CD4-positive, alpha-beta memory T cell (primary cell): ENCODE results near the gene RPGRIP1. TPM values are rescaled to one million over a fixed set of nuclear protein-coding genes. Genes with fewer than 3 reads are reported as not detected.

Experiments
- CTCF ChIA-PET: fragments of 350-600 bp; sonication (Branson Sonifier 250); formaldehyde crosslinking; loops from one replicate; lab custom pipeline; 2021; ENCODE audit warnings: inconsistent platforms; ENCODE audit not compliant: partially characterized antibody; lab: Charles Lee
- POLR2A ChIA-PET: fragments of 350-600 bp; sonication (Branson Sonifier 250); formaldehyde crosslinking; loops from one replicate; lab custom pipeline; 2021; ENCODE audit not compliant: partially characterized antibody; lab: Charles Lee
- DNase-seq, 5 donors: peaks; one replicate each; pipeline versions ENCODE4 v3.0.0 to v3.0.0-alpha.2; 2020 to 2022; ENCODE audit warnings: mixed read lengths in 1 of 5
- H3K27ac ChIP-seq: one replicate; pipeline ENCODE4 v1.7.0; 2013; ENCODE audit warnings: low read depth, low read length
- H3K27me3 ChIP-seq: 2 replicates; pipeline ENCODE4 v1.7.0; 2013; ENCODE audit warnings: mild to moderate bottlenecking, low read length, moderate library complexity; ENCODE audit not compliant: insufficient read depth
- H3K36me3 ChIP-seq: 2 replicates; pipeline ENCODE4 v1.7.0; 2013; ENCODE audit warnings: mild to moderate bottlenecking, low read length, moderate library complexity; ENCODE audit not compliant: insufficient read depth
- H3K4me1 ChIP-seq: 2 replicates; pipeline ENCODE4 v1.7.0; 2013; ENCODE audit warnings: mild to moderate bottlenecking, low read length, moderate library complexity; ENCODE audit not compliant: insufficient read depth
- H3K4me3 ChIP-seq, 2 donors: one replicate each; pipeline ENCODE4 v1.7.0; 2013; ENCODE audit warnings: low read length in 2 of 2, mild to moderate bottlenecking in 1 of 2
- H3K9me3 ChIP-seq, 2 donors: one replicate each; pipeline ENCODE4 v1.7.0; 2013; ENCODE audit warnings: low read length in 2 of 2, control low read depth in 1 of 2; ENCODE audit not compliant: control insufficient read depth in 1 of 2
- H3K27ac Mint-ChIP-seq, 7 donors: one replicate each; pipeline ENCODE4 v1.8.0; 2020 to 2021; ENCODE audit warnings: mixed read lengths in 7 of 7, mild to moderate bottlenecking in 6 of 7, inconsistent platforms in 3 of 7, moderate library complexity in 3 of 7
- H3K27me3 Mint-ChIP-seq, 2 donors: one replicate each; pipeline ENCODE4 v1.8.0; 2020 to 2021; ENCODE audit warnings: mixed read lengths in 2 of 2
- H3K36me3 Mint-ChIP-seq, 2 donors: one replicate each; pipeline ENCODE4 v1.8.0; 2020 to 2021; ENCODE audit warnings: mixed read lengths in 2 of 2, inconsistent platforms in 1 of 2, mild to moderate bottlenecking in 1 of 2
- H3K4me1 Mint-ChIP-seq, 4 donors: one replicate each; pipeline ENCODE4 v1.8.0; 2020 to 2021; ENCODE audit warnings: mixed read lengths in 4 of 4, mild to moderate bottlenecking in 1 of 4
- H3K4me3 Mint-ChIP-seq, 8 donors: one replicate each; pipeline ENCODE4 v1.8.0; 2020 to 2021; ENCODE audit warnings: mixed read lengths in 8 of 8, mild to moderate bottlenecking in 7 of 8, moderate library complexity in 6 of 8, inconsistent platforms in 3 of 8
- H3K9me3 Mint-ChIP-seq, 8 donors: one replicate each; pipeline ENCODE4 v1.8.0; 2020 to 2021; ENCODE audit warnings: mixed read lengths in 8 of 8, mild to moderate bottlenecking in 5 of 8, inconsistent platforms in 3 of 8, moderate library complexity in 1 of 8
- intact Hi-C: fragments of 100-400 bp; cut with micrococcal nuclease; formaldehyde crosslinking; loops from one replicate; pipeline ENCODE4 v1.15.1; 2023
- polyA plus RNA-seq, 2 donors: library from polyadenylated mRNA; unstranded; fragments of 300-500 nt; fragmentation: Illumina TruSeq; gene quantifications; one replicate each; pipeline ENCODE4 v1.2.3, GENCODE V29; 2021
- total RNA-seq, 2 experiments: library from RNA; stranded (reverse); gene quantifications; one replicate each; pipeline ENCODE4 v1.2.3, GENCODE V29; 2021

The RPGRIP1 gene
- total and polyA plus RNA-seq, 4 experiments from 2014 or later = 0.47 TPM; not detected in 3

DNA sequence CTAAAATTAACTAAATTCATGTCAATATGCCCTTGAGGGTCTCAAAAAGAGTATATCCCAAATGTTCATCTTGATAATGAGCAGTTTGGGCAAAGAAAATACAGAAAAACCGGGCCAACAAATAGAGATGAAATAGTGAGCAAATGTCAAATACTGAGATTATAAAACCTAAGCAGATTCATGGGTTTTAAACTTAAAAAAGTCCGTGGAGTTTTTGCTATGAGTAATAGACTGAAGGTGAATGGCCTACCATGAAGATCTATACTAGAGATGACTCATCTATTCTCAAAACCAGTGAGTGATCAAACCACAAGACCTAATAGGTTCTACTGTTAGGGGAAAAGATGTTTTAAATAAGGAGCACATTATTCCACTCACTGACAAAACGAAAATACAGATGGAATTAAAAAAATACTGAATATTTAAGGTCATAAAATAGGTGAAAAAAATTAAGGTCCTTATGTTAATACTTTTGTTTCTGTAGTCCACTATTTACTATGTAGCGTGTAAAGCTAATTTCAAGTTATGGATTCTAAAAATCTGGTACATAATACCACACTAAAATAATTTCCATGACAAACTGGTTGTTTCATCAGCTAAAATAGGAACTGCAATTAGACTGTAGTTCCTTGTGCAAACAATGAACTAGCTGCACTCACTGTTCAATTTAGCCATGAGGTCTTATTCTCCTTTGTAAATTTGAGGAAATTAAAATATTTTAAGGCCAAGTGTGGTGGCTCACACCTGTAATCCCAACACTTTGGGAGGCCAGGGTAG is 15.7 kb upstream of the RPGRIP1 start:
- H3K4me3 ChIP-seq = peak overlapping the region; percentile 3 to 4
- CTCF ChIA-PET = interaction anchor here (0.5 to 2.6 kb wide), 10 partner anchors 8 to 192 kb away, joined by 3 to 13 read pairs (median 4); partner anchors contain the start of gene CHD8
- no peaks in the 10 kb centered on the region for H3K27me3 ChIP-seq
- peaks cover 56 to 87% (median 73%) of the 10 kb centered on the region in 4 donors for H3K4me1 Mint-ChIP-seq
- H3K27me3 Mint-ChIP-seq = no peaks in the 10 kb centered on the region
- peaks cover 0 to 4% (median 0%) of the 10 kb centered on the region in 8 donors for H3K9me3 Mint-ChIP-seq
- H3K4me1 ChIP-seq = peaks cover 87% of the 10 kb centered on the region
- DNase-seq = peak in 2 of 5 donors; percentile 46 to 49
- peaks cover 26% of the 10 kb centered on the region for H3K36me3 ChIP-seq
- peak overlapping the region; percentile 98 for H3K27ac ChIP-seq
- POLR2A ChIA-PET = interaction anchor here (0.7 to 7.8 kb wide), 9 partner anchors 9 to 45 kb away, joined by 3 to 85 read pairs (median 6); no protein-coding TSS in a partner anchor
- H3K9me3 ChIP-seq = no peaks in the 10 kb centered on the region
- peaks cover 58 to 82% of the 10 kb centered on the region in 2 donors for H3K36me3 Mint-ChIP-seq
- peak overlapping the region; percentile 34 to 100 (median 100) for H3K4me3 Mint-ChIP-seq
- intact Hi-C loops = loop anchor here (10.0 kb wide), 2 partner anchors 49 to 799 kb away; partner anchors contain the start of genes PIP4P1 and PNP
- H3K27ac Mint-ChIP-seq = peak overlapping the region; percentile 82 to 99 (median 88)

DNA sequence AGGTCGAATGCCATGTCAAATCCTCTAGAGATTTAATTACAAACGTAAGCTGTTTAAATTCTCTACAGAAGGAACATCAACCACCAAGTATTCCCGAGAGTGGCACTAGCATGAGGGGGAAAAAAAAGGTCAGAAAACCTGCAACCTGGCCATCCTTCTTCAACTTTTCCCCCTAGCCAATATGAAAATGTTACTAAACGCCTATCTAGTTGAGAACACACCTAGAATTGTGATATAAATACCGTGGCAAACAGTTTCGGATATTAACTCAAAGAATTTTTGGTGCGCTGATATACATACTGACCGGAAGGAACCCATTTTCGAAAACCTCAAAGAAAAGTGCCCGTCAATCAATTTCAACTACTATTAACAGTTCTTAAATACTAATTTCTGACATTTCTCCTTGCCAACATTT is 12.4 kb upstream of the RPGRIP1 start:
- intact Hi-C loops = loop anchor here (5.0 to 10.0 kb wide), 3 partner anchors 53 to 803 kb away; partner anchors contain the start of genes PIP4P1, PNP and RNASE4
- H3K4me3 Mint-ChIP-seq = peak overlapping the region; percentile 92 to 100 (median 100)
- Histone ChIP-seq H3K27me3 (no peaks in the 10 kb centered on the region), H3K4me3 (peak overlapping the region; percentile 92 to 99), H3K4me1 (peaks cover 68% of the 10 kb centered on the region), H3K27ac (peak overlapping the region; percentile 98), H3K9me3 (no peaks in the 10 kb centered on the region), H3K36me3 (peaks cover 15% of the 10 kb centered on the region)
- ChIA-PET CTCF (interaction anchor here (1.1 to 1.5 kb wide), 2 partner anchors 25 to 41 kb away, joined by 3 to 4 read pairs; no protein-coding TSS in a partner anchor), POLR2A (interaction anchor here (1.0 to 7.8 kb wide), 6 partner anchors 12 to 117 kb away, joined by 3 to 85 read pairs (median 10); partner anchors contain the start of gene SUPT16H)
- peak overlapping the region; percentile 96 to 100 (median 100) for H3K27ac Mint-ChIP-seq
- H3K4me1 Mint-ChIP-seq = peaks cover 44 to 69% (median 55%) of the 10 kb centered on the region in 4 donors
- no peak for DNase-seq
- peaks cover 40 to 65% of the 10 kb centered on the region in 2 donors for H3K36me3 Mint-ChIP-seq
- H3K27me3 Mint-ChIP-seq = no peaks in the 10 kb centered on the region
- H3K9me3 Mint-ChIP-seq = peaks cover 0 to 7% (median 0%) of the 10 kb centered on the region in 8 donors

DNA sequence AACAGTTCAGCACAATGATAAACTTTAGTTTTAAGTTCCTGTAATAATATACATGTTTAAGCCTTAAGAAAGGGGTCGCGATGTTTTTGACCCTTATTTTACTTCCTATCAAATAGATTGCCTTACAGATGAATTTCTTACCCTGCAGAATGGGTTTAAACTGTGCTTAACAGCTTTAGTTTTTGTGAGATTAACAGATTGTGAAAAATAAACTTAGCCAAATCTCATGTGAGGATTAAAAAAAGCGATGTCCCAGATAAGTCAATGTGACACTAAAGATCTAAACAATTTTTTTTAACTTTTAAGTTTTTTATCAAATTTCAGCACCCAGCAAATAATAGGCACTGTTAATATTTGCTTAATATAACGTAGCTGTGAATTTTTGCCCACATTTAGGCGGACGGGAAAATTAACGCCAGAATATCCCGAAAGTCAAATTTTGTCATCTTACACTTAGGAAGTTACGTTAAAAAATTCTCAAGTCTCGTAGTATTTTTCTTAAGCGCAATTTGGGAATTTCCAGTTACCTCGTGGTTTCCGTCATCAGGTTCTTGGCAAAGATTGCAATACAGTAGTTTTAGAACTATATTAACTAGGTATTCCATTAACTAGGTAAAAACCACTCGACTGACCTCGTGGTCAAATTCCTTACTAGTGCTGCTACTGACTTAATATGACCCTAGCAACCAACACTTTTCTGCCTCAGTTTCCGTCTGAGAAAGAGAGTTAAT is 11.8 kb upstream of the RPGRIP1 start:
- no peaks in the 10 kb centered on the region for H3K27me3 ChIP-seq
- peaks cover 34 to 63% of the 10 kb centered on the region in 2 donors for H3K36me3 Mint-ChIP-seq
- peak in 1 of 5 donors; percentile 62 for DNase-seq
- H3K4me3 ChIP-seq = peak overlapping the region; percentile 92 to 99
- peak overlapping the region; percentile 92 to 100 (median 100) for H3K4me3 Mint-ChIP-seq
- peaks cover 39 to 63% (median 49%) of the 10 kb centered on the region in 4 donors for H3K4me1 Mint-ChIP-seq
- intact Hi-C loops = loop anchor here (2.0 to 10.0 kb wide), 4 partner anchors 37 to 803 kb away; partner anchors contain the start of genes PIP4P1, PNP and RNASE4
- peak overlapping the region; percentile 96 to 100 (median 100) for H3K27ac Mint-ChIP-seq
- H3K36me3 ChIP-seq = peaks cover 13% of the 10 kb centered on the region
- ChIA-PET CTCF (interaction anchor here (0.7 to 1.5 kb wide), 4 partner anchors 26 to 169 kb away, joined by 3 to 4 read pairs (median 4); no protein-coding TSS in a partner anchor), POLR2A (interaction anchor here (0.9 to 7.8 kb wide), 9 partner anchors 8 to 210 kb away, joined by 3 to 85 read pairs (median 6); partner anchors contain the start of gene SUPT16H)
- H3K27me3 Mint-ChIP-seq = no peaks in the 10 kb centered on the region
- peaks cover 0 to 7% (median 0%) of the 10 kb centered on the region in 8 donors for H3K9me3 Mint-ChIP-seq
- no peaks in the 10 kb centered on the region for H3K9me3 ChIP-seq
- peaks cover 62% of the 10 kb centered on the region for H3K4me1 ChIP-seq
- H3K27ac ChIP-seq = peak overlapping the region; percentile 98

DNA sequence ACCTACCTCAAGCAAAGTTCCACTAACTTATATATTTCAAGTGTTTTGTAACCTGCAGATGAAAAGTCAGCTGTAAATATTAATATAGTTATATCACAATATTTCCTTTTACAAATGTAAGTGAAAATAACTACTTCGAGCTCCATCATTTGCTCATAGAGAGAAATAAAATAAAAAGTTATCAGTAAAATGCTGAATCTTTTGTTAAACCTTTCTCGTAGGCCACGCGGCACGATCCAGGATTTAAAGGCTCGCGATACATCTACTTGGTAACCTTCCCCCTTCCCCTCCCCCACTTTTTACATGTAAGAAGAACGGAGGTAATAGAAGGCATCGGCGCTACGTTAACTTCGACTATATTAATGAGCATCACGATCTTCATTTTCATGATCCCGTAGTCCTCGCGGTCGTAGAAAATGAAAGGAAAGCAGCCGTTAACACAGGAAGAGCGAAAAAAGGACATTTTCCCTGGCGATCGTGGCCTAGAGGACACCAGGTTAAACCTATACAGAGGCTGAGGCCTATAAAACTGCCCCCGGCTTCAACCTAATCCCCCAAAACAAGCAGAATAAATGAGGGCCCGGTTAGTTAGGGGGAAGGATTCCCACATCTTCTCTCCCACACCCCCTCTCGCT is 11.1 kb upstream of the RPGRIP1 start:
- CTCF ChIA-PET = interaction anchor here (0.7 to 1.0 kb wide), 2 partner anchors 53 to 168 kb away, joined by 3 to 4 read pairs; no protein-coding TSS in a partner anchor

DNA sequence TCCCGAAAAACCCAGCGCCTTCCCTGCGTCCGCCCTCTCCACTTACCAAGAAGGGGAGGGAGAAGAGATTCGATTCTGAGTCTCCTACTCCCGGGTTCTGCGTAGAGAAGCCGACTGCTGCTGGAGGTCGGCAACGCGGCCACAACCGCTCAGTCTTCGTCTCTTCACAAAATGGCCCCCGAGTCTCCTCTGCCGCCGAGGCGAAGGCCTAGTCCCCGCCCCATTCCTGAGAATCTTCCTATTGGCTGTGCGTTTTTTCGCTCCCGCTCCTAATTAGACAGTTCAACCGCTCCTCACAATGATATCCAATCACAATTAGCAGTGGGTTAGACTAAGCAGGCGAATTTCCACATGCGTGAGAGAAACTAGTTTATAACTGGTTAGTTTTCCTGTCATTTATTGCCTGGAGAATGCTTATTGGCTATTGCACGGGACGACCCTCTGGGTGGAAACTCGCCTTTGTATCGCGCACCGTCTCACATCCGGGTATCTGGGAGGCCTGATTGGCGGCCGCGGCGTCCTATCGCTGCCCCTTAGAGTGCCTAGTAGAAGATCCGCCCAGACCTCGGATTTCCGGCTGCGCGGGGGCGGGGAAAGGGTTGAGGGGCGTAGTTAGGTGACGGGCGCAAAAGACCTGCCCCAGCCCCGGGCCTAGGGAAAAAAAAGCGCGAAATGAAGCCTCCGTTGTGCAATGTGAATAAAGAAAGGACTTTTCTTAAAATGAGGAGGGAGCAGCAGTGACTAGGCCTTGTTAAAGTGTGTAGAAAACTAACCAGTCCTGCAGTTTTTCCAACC is 10.4 kb upstream of the RPGRIP1 start, which contains the start of gene HNRNPC:
HNRNPC (minus strand) TSS at position 191 of the 795 bp plus-strand sequence. CDS start 35,249 bp downstream, outside the sequence.
- Histone ChIP-seq H3K9me3 (no peaks in the 10 kb centered on the region), H3K4me3 (peak within 1 kb of the TSS; percentile 92 to 99), H3K36me3 (peaks cover 13% of the 10 kb centered on the region), H3K4me1 (peaks cover 48% of the 10 kb centered on the region), H3K27ac (peak within 1 kb of the TSS; percentile 98), H3K27me3 (no peaks in the 10 kb centered on the region)
- H3K27me3 Mint-ChIP-seq = no peaks in the 10 kb centered on the region
- DNase-seq = peak; percentile 100
- peaks cover 0 to 7% (median 0%) of the 10 kb centered on the region in 8 donors for H3K9me3 Mint-ChIP-seq
- POLR2A ChIA-PET = interaction anchor here (0.6 to 7.8 kb wide), 12 partner anchors 9 to 242 kb away, joined by 3 to 85 read pairs (median 4); partner anchors contain the start of genes METTL3 and SUPT16H
- peak within 1 kb of the TSS; percentile 96 to 100 (median 100) for H3K27ac Mint-ChIP-seq
- H3K4me3 Mint-ChIP-seq = peak within 1 kb of the TSS; percentile 92 to 100 (median 100)
- peaks cover 26 to 49% (median 35%) of the 10 kb centered on the region in 4 donors for H3K4me1 Mint-ChIP-seq
- CTCF ChIA-PET = interaction anchor here (1.0 kb wide), 1 partner anchor 168 kb away, joined by 3 read pairs; no protein-coding TSS in a partner anchor
- intact Hi-C loops = loop anchor here (1.0 to 10.0 kb wide), 11 partner anchors 39 to 805 kb away; partner anchors contain the start of genes CHD8, METTL3, PIP4P1 and PNP
- H3K36me3 Mint-ChIP-seq = peaks cover 21 to 49% of the 10 kb centered on the region in 2 donors

More for the DNA sequence above, 11.1 kb upstream of the RPGRIP1 start:
- Mint-ChIP-seq H3K4me3 (peak overlapping the region; percentile 92 to 100 (median 100)), H3K4me1 (peaks cover 32 to 56% (median 42%) of the 10 kb centered on the region in 4 donors), H3K9me3 (peaks cover 0 to 7% (median 0%) of the 10 kb centered on the region in 8 donors), H3K27ac (peak overlapping the region; percentile 96 to 100 (median 100)), H3K27me3 (no peaks in the 10 kb centered on the region), H3K36me3 (peaks cover 27 to 56% of the 10 kb centered on the region in 2 donors)
- Histone ChIP-seq H3K9me3 (no peaks in the 10 kb centered on the region), H3K27ac (peak overlapping the region; percentile 98), H3K4me1 (peaks cover 55% of the 10 kb centered on the region), H3K36me3 (peaks cover 13% of the 10 kb centered on the region), H3K27me3 (no peaks in the 10 kb centered on the region), H3K4me3 (peak overlapping the region; percentile 92 to 99)
- peak; percentile 39 to 61 (median 54) for DNase-seq
- POLR2A ChIA-PET = interaction anchor here (0.9 to 7.8 kb wide), 8 partner anchors 9 to 209 kb away, joined by 3 to 85 read pairs (median 6); partner anchors contain the start of gene SUPT16H
- intact Hi-C loops = loop anchor here (1.0 to 10.0 kb wide), 11 partner anchors 38 to 804 kb away; partner anchors contain the start of genes CHD8, METTL3, PIP4P1 and PNP
